ENCODE data around the gene CDK17.

- TF ChIP-seq EP300 (IDR thresholded peaks at IDR 0.05; ENCODE audit: low read length) (no peak), JUN (IDR thresholded peaks at IDR 0.05; ENCODE audit: borderline replicate concordance, low read depth, low read length) (no peak), JUN (CRISPR knock-in tag; IDR thresholded peaks at IDR 0.05; ENCODE audit: borderline replicate concordance) (no peak), HIVEP1 (CRISPR knock-in tag; IDR thresholded peaks at IDR 0.05) (no peak), ZNF347 (CRISPR knock-in tag; IDR thresholded peaks at IDR 0.05; ENCODE audit: low read depth) (no peak), E2F4 (CRISPR knock-in tag; IDR thresholded peaks at IDR 0.05; ENCODE audit: low read depth) (no peak), RBM22 (IDR thresholded peaks at IDR 0.05; ENCODE audit: low read depth, low read length, poor library complexity, severe bottlenecking) (no peak), BDP1 (IDR thresholded peaks at IDR 0.05; ENCODE audit: insufficient read depth, insufficient read length) (no peak), CHD4 (IDR thresholded peaks at IDR 0.05; ENCODE audit: insufficient read depth, insufficient replicate concordance, low read depth, low read length, poor library complexity, severe bottlenecking) (no peak), ZNF282 (CRISPR knock-in tag; IDR thresholded peaks at IDR 0.05) (no peak), PATZ1 (CRISPR knock-in tag; IDR thresholded peaks at IDR 0.05; ENCODE audit: borderline replicate concordance) (no peak)
- TF ChIP-seq, protein P1, sequence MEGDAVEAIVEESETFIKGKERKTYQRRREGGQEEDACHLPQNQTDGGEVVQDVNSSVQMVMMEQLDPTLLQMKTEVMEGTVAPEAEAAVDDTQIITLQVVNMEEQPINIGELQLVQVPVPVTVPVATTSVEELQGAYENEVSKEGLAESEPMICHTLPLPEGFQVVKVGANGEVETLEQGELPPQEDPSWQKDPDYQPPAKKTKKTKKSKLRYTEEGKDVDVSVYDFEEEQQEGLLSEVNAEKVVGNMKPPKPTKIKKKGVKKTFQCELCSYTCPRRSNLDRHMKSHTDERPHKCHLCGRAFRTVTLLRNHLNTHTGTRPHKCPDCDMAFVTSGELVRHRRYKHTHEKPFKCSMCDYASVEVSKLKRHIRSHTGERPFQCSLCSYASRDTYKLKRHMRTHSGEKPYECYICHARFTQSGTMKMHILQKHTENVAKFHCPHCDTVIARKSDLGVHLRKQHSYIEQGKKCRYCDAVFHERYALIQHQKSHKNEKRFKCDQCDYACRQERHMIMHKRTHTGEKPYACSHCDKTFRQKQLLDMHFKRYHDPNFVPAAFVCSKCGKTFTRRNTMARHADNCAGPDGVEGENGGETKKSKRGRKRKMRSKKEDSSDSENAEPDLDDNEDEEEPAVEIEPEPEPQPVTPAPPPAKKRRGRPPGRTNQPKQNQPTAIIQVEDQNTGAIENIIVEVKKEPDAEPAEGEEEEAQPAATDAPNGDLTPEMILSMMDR (IDR thresholded peaks at IDR 0.05 in 2 of 3, conservative IDR thresholded peaks at IDR 0.05 in 1 of 3; ENCODE audit: insufficient read depth in 2 of 3, low read depth in 1 of 3, low read length in 3 of 3), result no peak
- TF ChIP-seq, protein P2, sequence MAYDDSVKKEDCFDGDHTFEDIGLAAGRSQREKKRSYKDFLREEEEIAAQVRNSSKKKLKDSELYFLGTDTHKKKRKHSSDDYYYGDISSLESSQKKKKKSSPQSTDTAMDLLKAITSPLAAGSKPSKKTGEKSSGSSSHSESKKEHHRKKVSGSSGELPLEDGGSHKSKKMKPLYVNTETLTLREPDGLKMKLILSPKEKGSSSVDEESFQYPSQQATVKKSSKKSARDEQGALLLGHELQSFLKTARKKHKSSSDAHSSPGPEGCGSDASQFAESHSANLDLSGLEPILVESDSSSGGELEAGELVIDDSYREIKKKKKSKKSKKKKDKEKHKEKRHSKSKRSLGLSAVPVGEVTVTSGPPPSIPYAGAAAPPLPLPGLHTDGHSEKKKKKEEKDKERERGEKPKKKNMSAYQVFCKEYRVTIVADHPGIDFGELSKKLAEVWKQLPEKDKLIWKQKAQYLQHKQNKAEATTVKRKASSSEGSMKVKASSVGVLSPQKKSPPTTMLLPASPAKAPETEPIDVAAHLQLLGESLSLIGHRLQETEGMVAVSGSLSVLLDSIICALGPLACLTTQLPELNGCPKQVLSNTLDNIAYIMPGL (CRISPR knock-in tag; IDR thresholded peaks at IDR 0.05), result no peak
Observed at GRCh38 chr12:96334502-96334901, 65.7 kb downstream of the CDK17 start.

Measured in K562 (cell line).